ENCODE measurements around the gene PRAMEF13. TPM values are rescaled to one million over a fixed set of nuclear protein-coding genes. Genes with fewer than 3 reads are reported as not detected.
"Not testable (repeated sequence)": the region's sequence is repeated elsewhere in the genome, so short reads cannot be mapped to it uniquely, and the experiment has no call there.

Gene PRAMEF13
- polyA plus RNA-seq (ENCODE audit: insufficient read depth in 1 of 5, insufficient read length in 5 of 5, low replicate concordance in 1 of 5): not detected
- long read RNA-seq, donor 1: 0 reads
- long read RNA-seq, donor 2: 0 reads
- long read RNA-seq, donor 3: 0 reads
- long read RNA-seq, donor 4: 0 reads
- long read RNA-seq, donor 5: 0 reads
- long read RNA-seq, donor 6: 0 reads
- long read RNA-seq, donor 7: 0 reads
- long read RNA-seq, donor 8: 0 reads

GRCh38 chr1:13201309-13201708 is at the start of gene PRAMEF13:
Gene PRAMEF13 (minus strand): TSS chr1:13201409. CDS start chr1:13199589, 1,820 bp downstream.
- DNase-seq: not testable (repeated sequence)

GRCh38 chr1:13247122-13247521 is 45.9 kb upstream of the PRAMEF13 start:
- not testable (repeated sequence) for DNase-seq

GRCh38 chr1:13246554-13246871 is 45.3 kb upstream of the PRAMEF13 start:
- DNase-seq: not testable (repeated sequence)

- DNase-seq: not testable (repeated sequence)
Measured at GRCh38 chr1:13245841-13246553, 44.8 kb upstream of the PRAMEF13 start.

GRCh38 chr1:13243536-13244263 is 42.5 kb upstream of the PRAMEF13 start:
- DNase-seq: not testable (repeated sequence)

GRCh38 chr1:13239633-13240032 is 38.4 kb upstream of the PRAMEF13 start:
- not testable (repeated sequence) for DNase-seq

- not testable (repeated sequence) for DNase-seq
Measured at GRCh38 chr1:13237572-13237971, 36.4 kb upstream of the PRAMEF13 start.

GRCh38 chr1:13234057-13234456 is 32.8 kb upstream of the PRAMEF13 start:
- not testable (repeated sequence) for DNase-seq

- DNase-seq: not testable (repeated sequence)
Measured at GRCh38 chr1:13232056-13232455, 30.8 kb upstream of the PRAMEF13 start.

- not testable (repeated sequence) for DNase-seq
Measured at GRCh38 chr1:13231061-13231750, 30.0 kb upstream of the PRAMEF13 start.

GRCh38 chr1:13230601-13231000 is 29.4 kb upstream of the PRAMEF13 start:
- not testable (repeated sequence) for DNase-seq

- not testable (repeated sequence) for DNase-seq
Measured at GRCh38 chr1:13230096-13230495, 28.9 kb upstream of the PRAMEF13 start.

GRCh38 chr1:13228343-13228781 is 27.2 kb upstream of the PRAMEF13 start:
- no peak for DNase-seq

GRCh38 chr1:13227271-13228055 is 26.3 kb upstream of the PRAMEF13 start:
- not testable (repeated sequence) for DNase-seq

- DNase-seq: not testable (repeated sequence)
Measured at GRCh38 chr1:13225675-13226204, 24.5 kb upstream of the PRAMEF13 start, which contains the start of gene PRAMEF18. Gene PRAMEF18 (minus strand): TSS chr1:13226154. CDS start chr1:13226106, 48 bp downstream.

GRCh38 chr1:13224480-13225060 is 23.4 kb upstream of the PRAMEF13 start:
- DNase-seq: no peak

- DNase-seq: not testable (repeated sequence)
Measured at GRCh38 chr1:13222788-13223187, 21.6 kb upstream of the PRAMEF13 start.

GRCh38 chr1:13219203-13219602 is 18.0 kb upstream of the PRAMEF13 start:
- DNase-seq: not testable (repeated sequence)

- DNase-seq: not testable (repeated sequence)
Measured at GRCh38 chr1:13216619-13217018, 15.4 kb upstream of the PRAMEF13 start.

- DNase-seq: not testable (repeated sequence)
Measured at GRCh38 chr1:13208712-13209111, 7.5 kb upstream of the PRAMEF13 start.

All from right lung (tissue), 10 donors.